PC-9 (cell line): ENCODE measurements around the gene LCE2A. TPM values are rescaled to one million over a fixed set of nuclear protein-coding genes. Genes with fewer than 3 reads are reported as not detected.

Experiments used
- BruUV-seq: library from RNA; stranded (reverse); fragments of 400-500 nt; replicated peaks from 2 replicates; lab custom pipeline; 2021; lab: Mats Ljungman, UMichigan
- CTCF ChIA-PET: fragments of 300-600 bp; sonication (Branson Sonifier 250); formaldehyde crosslinking; loops from one replicate; lab custom pipeline; 2022; ENCODE audit warnings: antibody characterized with exemption; lab: Charles Lee
- POLR2A ChIA-PET: fragments of 300-600 bp; sonication (Branson Sonifier 250); formaldehyde crosslinking; loops from one replicate; lab custom pipeline; 2022; ENCODE audit warnings: antibody characterized with exemption; ENCODE audit not compliant: unreplicated experiment; lab: Charles Lee
- DNase-seq, 2 experiments: peaks; one replicate each; pipeline versions ENCODE4 v3.0.0 to v3.0.0-alpha.2; 2015 to 2022; ENCODE audit warnings: mixed read lengths in 1 of 2
- H2AFZ ChIP-seq: fragments of 200-600 bp; sonication (generic); 2 replicates; pipeline ENCODE4 v1.8.1; 2017; ENCODE audit warnings: antibody characterized with exemption
- H3F3A ChIP-seq: fragments of 200-600 bp; sonication (generic); 2 replicates; pipeline ENCODE4 v1.8.1; 2017; ENCODE audit warnings: antibody characterized with exemption, mild to moderate bottlenecking, low read depth; ENCODE audit not compliant: insufficient read depth
- H3K27ac ChIP-seq: fragments of 200-600 bp; sonication (generic); 2 replicates; pipeline ENCODE4 v1.6.1; 2016; ENCODE audit warnings: mixed run types
- H3K27me3 ChIP-seq: fragments of 200-600 bp; sonication (generic); 2 replicates; pipeline ENCODE4 v1.6.1; 2016; ENCODE audit warnings: low read depth, mixed run types; ENCODE audit not compliant: insufficient read depth
- H3K36me3 ChIP-seq: fragments of 200-600 bp; sonication (generic); 2 replicates; pipeline ENCODE4 v1.6.1; 2016; ENCODE audit warnings: low read depth, mixed run types
- H3K4me1 ChIP-seq: fragments of 200-600 bp; sonication (generic); replicated peaks from 2 replicates; pipeline ENCODE4 v1.6.1; 2016; ENCODE audit warnings: mixed run types; ENCODE audit not compliant: insufficient read depth
- H3K4me2 ChIP-seq: fragments of 200-600 bp; sonication (generic); 2 replicates; pipeline ENCODE4 v1.6.1; 2017; ENCODE audit warnings: mixed run types
- H3K4me3 ChIP-seq: fragments of 200-600 bp; sonication (generic); 2 replicates; pipeline ENCODE4 v1.6.1; 2016; ENCODE audit warnings: mixed run types
- H3K79me2 ChIP-seq: fragments of 200-600 bp; sonication (generic); 2 replicates; pipeline ENCODE4 v1.6.1; 2017; ENCODE audit warnings: low read depth, mixed run types
- H3K9me2 ChIP-seq: fragments of 200-600 bp; sonication (generic); 2 replicates; pipeline ENCODE4 v1.8.1; 2017; ENCODE audit warnings: mild to moderate bottlenecking; ENCODE audit not compliant: insufficient read depth
- H3K9me3 ChIP-seq: fragments of 200-600 bp; sonication (generic); 2 replicates; pipeline ENCODE4 v1.8.1; 2016; ENCODE audit warnings: low read depth; ENCODE audit not compliant: insufficient read depth
- H4K20me1 ChIP-seq: fragments of 200-600 bp; sonication (generic); 2 replicates; pipeline ENCODE4 v1.8.1; 2017; ENCODE audit not compliant: insufficient read depth
- EZH2 ChIP-seq: fragments of 200-600 bp; sonication (generic); IDR thresholded peaks from 2 replicates; pipeline ENCODE4 v1.8.0; 2017; ENCODE audit warnings: antibody characterized with exemption, low read depth
- intact Hi-C: fragments of 100-400 bp; cut with micrococcal nuclease; formaldehyde crosslinking; loops from one replicate; pipeline ENCODE4 v1.10.0; 2022; ENCODE audit not compliant: unreplicated experiment
- total RNA-seq: library from RNA; stranded (reverse); gene quantifications from 2 replicates; pipeline ENCODE4 v1.2.3, GENCODE V29; 2021
- TF ChIP-seq, protein P1 (sequence below): fragments of 200-600 bp; sonication (generic); conservative IDR thresholded peaks from 2 replicates; pipeline ENCODE4 v1.6.1; 2017; ENCODE audit warnings: mixed run types, antibody characterized with exemption, mild to moderate bottlenecking, moderate library complexity

The LCE2A gene
- total RNA-seq, 1 experiment from 2014 or later: not detected

DNA sequence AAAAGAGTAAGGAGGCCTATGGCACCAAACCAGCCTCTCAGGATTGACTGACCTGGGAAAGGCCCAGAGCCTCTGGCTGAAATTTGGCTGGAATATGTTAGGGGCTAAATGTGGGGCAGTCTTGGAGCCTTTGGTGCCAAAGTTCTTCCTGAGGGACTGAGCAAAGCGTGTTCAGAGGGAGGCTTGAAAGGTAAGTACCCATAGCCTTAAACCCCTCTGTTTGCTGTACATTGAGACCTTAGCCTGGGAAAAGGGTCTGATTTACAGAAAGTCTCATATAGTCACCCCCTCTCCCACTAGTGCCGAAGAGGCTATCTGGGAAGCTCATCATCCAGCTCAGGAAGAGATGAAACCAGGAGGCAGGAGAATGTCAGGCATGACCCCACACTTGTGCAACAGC lies 9.7 kb downstream of the LCE2A start, which contains the start of gene LCE4A:
TSS of gene LCE4A (plus strand) at position 301 of the 400 bp plus-strand sequence. CDS start 916 bp downstream, outside the sequence.
- no peak for DNase-seq
- Histone ChIP-seq H4K20me1 (no peaks in the 10 kb centered on the region), H3K79me2 (no peaks in the 10 kb centered on the region), H3K4me3 (no peak within 1 kb of the TSS), H3K4me2 (no peak within 1 kb of the TSS), H3F3A (no peaks in the 10 kb centered on the region), H3K9me3 (no peaks in the 10 kb centered on the region), H3K36me3 (no peaks in the 10 kb centered on the region), H3K4me1 (no peaks in the 10 kb centered on the region), H3K27me3 (no peaks in the 10 kb centered on the region; the same call in 1 of the 2 replicates), H2AFZ (no peak within 1 kb of the TSS), H3K9me2 (no peaks in the 10 kb centered on the region), H3K27ac (no peak within 1 kb of the TSS)
- no peak for TF ChIP-seq EZH2
- TF ChIP-seq, protein P1, sequence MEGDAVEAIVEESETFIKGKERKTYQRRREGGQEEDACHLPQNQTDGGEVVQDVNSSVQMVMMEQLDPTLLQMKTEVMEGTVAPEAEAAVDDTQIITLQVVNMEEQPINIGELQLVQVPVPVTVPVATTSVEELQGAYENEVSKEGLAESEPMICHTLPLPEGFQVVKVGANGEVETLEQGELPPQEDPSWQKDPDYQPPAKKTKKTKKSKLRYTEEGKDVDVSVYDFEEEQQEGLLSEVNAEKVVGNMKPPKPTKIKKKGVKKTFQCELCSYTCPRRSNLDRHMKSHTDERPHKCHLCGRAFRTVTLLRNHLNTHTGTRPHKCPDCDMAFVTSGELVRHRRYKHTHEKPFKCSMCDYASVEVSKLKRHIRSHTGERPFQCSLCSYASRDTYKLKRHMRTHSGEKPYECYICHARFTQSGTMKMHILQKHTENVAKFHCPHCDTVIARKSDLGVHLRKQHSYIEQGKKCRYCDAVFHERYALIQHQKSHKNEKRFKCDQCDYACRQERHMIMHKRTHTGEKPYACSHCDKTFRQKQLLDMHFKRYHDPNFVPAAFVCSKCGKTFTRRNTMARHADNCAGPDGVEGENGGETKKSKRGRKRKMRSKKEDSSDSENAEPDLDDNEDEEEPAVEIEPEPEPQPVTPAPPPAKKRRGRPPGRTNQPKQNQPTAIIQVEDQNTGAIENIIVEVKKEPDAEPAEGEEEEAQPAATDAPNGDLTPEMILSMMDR: no peak
- POLR2A ChIA-PET: no interaction called here
- intact Hi-C loops: no loop called here
- BruUV-seq: no TSS peak
- CTCF ChIA-PET: no interaction called here

DNA sequence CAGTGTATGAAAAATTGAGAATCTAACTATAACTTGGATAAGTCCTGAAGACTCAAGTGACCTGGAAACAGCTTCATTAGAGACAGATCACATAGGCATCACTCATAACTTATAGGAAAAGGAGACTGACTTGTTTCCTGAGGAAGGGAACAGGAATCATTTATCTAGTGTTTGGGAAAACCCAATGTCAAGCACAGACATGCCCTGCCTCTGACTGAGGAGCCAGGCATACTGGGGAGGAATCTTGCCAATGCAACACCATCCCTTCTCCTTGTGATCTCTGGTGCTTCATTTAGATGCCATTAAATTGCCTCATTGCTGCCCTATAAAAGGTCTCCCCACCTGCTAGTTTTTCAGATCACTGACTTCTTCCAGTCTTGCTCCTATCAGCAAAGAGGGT lies 20.1 kb downstream of the LCE2A start:
- Histone ChIP-seq H3K36me3 (no peaks in the 10 kb centered on the region), H3K4me2 (no peak overlapping the region), H2AFZ (no peak overlapping the region), H3K27me3 (peaks cover 12% of the 10 kb centered on the region; the same call in 1 of the 2 replicates), H4K20me1 (no peaks in the 10 kb centered on the region), H3K9me2 (no peaks in the 10 kb centered on the region), H3F3A (no peaks in the 10 kb centered on the region), H3K79me2 (no peaks in the 10 kb centered on the region), H3K4me3 (no peak overlapping the region), H3K4me1 (no peaks in the 10 kb centered on the region), H3K9me3 (no peaks in the 10 kb centered on the region), H3K27ac (no peak overlapping the region)
- no peak for DNase-seq
- BruUV-seq: no TSS peak
- POLR2A ChIA-PET: no interaction called here
- CTCF ChIA-PET: no interaction called here
- TF ChIP-seq, protein P1: no peak
- no peak for TF ChIP-seq EZH2
- intact Hi-C loops: no loop called here

DNA sequence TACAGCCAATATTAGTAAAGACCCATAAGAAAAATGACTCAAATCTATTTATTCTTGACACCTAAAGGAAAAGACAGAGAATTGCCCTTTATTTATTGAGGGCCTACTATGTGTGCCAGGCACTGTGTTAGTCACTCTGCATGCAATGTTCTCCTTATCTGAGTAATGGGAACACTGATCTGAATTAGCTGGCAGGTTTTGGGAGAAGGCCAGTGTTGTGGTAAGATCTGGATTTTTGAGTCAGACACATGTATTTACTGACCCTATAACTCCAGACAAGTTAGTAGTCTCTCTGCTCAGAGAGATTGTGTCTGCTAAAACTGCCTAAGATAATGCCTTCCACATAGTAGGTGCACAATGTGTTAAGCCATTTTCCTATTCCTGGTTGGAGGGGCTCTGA lies 27.1 kb downstream of the LCE2A start:
- no peak for TF ChIP-seq EZH2
- TF ChIP-seq, protein P1: no peak
- intact Hi-C loops: no loop called here
- DNase-seq: no peak
- H3K79me2 ChIP-seq: no peaks in the 10 kb centered on the region
- ChIA-PET POLR2A (no interaction called here), CTCF (no interaction called here)
- H2AFZ ChIP-seq: no peak overlapping the region
- no peaks in the 10 kb centered on the region for H3F3A ChIP-seq
- H3K36me3 ChIP-seq: no peaks in the 10 kb centered on the region
- BruUV-seq: no TSS peak
- no peaks in the 10 kb centered on the region for H3K9me3 ChIP-seq
- no peak overlapping the region for H3K4me2 ChIP-seq
- H3K4me3 ChIP-seq: no peak overlapping the region
- no peaks in the 10 kb centered on the region for H3K9me2 ChIP-seq
- H3K27ac ChIP-seq: no peak overlapping the region
- no peaks in the 10 kb centered on the region for H4K20me1 ChIP-seq
- no peaks in the 10 kb centered on the region for H3K4me1 ChIP-seq
- H3K27me3 ChIP-seq: peaks cover 37% of the 10 kb centered on the region
